Hematopoietic multipotent progenitor cell treated with erythropoietin and hydrocortisone succinate and interleukin-3 and kit ligand, for 8 days (in vitro differentiated cells): ENCODE measurements around the gene CDK5.

Experiments used
- DNase-seq: peaks from one replicate; pipeline ENCODE4 v3.0.0-alpha.2; 2015

The CDK5 gene

DNA sequence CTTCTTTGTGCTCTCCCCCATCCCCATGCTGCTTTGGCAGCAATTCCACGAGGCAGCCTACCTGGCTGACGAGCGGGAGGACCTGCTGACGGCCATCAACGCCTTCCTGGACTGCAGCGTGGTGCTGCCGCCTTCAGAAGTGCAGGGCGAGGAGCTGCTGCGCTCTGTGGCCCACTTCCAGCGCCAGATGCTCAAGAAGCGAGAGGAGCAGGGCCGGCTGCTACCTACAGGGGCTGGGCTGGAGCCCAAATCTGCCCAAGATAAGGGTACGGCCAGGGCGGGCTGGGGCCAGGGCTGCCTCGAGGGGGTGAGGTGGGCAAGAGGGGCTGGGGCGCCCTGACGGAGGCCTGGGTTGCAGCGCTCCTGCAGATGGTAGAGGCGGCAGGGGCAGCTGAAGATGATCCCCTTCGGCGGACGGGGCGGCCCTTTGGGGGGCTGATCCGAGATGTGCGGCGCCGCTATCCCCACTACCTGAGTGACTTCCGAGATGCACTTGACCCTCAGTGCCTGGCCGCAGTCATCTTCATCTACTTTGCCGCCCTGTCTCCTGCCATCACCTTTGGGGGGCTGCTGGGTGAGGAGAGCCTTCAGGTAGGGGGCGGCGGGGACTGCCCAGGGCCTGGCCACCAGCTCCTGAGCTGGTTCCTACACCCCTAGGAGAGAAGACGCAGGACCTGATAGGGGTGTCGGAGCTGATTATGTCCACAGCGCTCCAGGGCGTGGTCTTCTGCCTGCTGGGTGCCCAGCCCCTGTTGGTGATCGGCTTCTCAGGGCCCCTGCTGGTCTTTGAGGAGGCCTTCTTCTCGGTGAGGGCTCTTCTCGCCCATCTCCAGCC lies 13.6 kb upstream of the CDK5 start:
- no peak for DNase-seq

DNA sequence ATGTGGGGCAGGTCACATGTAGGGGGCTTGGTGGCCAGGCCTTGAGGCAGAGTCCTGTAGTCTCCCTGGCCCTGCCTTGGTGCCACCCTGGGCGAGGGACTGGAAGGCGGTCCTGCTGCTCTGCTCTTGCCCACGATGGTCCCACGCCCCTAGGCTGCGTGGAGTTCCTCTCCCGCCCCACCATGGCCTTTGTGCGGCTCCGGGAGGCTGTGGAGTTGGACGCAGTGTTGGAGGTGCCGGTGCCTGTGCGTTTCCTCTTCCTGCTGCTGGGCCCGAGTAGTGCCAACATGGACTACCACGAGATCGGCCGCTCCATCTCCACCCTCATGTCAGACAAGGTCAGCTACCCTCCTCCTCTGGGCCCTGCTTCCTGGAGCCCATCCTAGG lies 12.9 kb upstream of the CDK5 start:
- DNase-seq, result no peak

DNA sequence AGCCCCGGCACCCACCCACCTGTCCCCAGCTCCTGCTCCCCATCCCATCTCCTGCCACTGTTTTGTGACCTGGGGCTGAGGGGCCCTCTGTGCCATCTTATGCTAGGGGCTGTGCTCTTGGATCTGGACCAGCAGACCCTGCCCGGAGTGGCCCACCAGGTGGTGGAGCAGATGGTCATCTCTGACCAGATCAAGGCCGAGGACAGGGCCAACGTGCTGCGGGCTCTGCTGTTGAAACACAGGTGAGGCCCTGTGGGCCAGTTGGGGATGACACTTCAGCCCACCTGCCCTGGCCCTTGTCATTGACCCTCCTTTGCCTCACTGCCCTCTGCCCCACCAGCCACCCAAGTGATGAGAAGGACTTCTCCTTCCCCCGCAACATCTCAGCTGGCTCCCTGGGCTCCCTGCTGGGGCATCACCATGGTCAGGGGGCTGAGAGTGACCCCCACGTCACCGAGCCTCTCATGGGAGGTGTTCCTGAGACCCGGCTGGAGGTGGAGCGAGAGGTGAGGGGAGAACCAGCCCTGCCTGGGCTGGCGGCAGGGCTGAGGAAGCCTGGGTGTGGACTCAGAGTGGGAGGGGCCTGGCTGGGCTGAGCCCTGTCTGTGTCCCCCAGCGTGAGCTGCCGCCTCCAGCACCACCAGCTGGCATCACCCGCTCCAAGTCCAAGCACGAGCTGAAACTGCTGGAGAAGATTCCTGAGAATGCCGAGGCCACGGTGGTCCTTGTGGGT lies 12.3 kb upstream of the CDK5 start:
- DNase-seq, result no peak

DNA sequence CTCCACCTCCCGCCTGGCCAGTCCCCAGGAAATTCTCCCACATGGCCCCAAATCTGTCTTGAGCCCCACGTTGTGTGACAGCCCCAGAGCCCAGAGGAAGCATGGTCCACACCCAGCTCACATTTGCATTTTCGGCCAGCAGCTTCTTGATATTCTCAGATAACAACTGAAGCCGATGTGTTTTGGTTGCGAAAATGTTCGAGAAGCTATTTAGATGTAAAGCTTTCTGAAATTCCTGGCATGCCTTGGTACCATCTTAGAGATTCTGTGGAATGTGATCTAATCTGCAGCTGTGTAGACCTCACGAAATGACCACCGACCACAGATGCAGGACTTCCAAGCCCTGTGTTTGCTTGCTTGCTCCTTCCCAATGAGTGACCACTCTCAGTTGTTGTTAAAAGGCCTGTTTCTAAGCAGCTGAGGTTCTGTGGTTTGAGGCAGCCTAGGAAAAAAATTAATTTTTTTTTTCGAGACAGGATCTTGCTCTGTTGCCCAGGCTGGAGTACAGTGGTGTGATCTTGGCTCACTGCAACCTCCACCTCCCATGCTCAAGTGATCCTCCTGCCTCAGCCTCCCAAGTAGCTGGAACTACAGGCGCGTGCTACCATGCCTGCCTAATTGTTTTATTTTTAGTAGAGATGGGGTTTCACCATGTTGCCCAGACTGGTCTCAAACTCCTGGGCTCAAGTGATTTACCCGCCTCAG lies 10.5 kb upstream of the CDK5 start:
- DNase-seq, result no peak

DNA sequence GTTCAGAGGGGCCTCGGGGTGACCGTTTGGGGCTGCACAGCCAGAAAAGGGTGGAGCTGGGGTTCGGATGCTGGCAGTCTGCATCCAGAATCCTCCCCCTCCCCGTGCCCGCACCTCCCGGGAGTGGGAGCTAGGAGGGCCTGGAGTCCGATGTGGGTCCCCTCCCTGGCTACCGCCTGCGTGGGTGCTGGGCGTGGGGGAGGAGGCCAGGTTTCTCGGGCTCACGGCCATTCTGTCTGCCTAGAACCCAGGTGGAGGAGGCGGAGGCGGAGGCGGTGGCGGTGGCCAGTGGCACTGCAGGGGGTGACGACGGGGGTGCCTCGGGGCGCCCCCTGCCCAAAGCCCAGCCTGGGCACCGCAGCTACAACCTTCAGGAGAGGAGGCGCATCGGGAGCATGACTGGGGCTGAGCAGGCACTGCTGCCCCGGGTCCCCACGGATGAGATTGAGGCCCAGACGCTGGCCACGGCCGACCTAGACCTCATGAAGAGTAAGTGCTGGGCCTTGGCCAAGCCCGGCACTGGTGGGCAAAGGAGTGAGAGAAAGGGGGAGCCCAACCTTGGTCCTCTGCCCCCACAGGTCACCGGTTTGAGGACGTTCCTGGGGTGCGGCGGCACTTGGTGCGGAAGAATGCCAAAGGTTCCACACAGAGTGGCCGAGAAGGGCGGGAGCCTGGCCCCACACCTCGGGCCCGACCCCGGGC lies 8.7 kb upstream of the CDK5 start:
- DNase-seq, result no peak

DNA sequence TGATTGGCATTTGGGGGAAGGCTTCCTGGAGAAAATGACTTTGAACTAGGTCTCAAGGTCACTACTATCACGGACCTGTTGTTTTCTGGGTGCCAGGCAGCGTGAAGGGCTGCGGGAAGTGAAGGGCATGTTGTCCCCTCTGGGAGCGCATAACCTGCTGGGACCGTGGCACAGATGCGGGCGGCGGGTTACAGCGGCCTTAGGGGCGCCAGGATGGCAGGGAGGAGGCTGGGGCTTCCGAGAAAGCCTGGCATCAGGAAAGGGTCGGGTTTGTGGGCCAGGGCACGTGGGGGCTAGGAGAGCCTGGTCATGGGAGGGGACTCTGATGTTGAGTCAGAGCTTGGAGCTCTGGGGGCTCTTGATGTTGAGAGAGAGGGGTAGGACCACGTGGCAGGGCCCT lies 7.8 kb upstream of the CDK5 start:
- DNase-seq, result no peak

DNA sequence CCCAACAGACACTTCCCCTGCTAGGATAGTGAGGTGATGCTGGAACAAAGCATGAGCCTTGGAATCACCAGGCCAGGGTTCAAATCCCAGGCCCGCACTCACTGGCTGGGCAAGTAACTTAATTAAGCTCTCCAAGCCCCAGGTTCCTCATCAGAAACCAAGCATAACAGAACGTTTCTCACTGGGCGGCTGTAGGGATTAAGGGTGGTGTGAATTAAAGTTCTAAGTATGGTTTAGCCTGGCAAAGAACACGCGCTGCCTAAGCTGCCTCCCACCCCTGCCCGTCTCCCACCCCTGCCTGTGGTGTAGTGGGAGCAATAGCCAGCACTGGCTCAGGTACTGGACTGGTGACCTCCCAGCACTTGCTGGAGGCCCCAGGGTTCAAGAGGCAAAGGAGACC lies 7.3 kb upstream of the CDK5 start:
- DNase-seq, result no peak

DNA sequence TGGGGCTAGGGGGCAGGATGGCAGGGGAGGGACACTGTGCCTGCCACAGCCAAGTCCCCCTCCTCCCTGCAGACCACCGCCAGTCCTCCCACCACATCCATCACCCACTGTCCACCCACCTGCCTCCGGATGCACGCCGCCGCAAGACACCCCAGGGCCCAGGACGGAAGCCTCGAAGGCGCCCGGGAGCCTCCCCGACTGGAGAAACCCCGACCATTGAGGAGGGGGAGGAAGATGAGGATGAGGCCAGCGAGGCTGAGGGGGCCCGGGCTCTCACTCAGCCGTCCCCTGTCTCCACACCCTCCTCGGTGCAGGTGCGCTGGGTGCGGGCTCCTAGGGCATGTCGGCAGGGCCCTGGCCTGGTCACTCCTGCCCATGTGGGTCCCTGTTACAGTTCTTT lies 6.8 kb upstream of the CDK5 start:
- no peak for DNase-seq

DNA sequence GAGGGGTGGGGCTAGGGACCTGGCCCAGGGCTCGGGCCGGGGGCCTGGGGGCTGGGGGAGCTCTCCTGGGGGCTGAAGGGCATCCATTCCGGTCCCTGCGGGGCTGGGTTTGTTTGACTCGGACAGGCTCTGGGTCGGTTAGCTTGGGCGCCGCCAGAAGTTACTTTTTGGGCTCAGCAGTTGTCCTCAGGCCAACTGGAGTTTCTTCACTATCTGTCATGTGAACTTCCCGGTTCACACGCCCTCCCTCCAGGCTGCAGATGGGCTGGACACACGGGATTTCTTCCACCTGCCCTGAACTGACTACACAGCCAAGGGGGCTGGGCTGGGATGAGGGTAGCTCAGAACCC lies 5.5 kb upstream of the CDK5 start:
- no peak for DNase-seq

DNA sequence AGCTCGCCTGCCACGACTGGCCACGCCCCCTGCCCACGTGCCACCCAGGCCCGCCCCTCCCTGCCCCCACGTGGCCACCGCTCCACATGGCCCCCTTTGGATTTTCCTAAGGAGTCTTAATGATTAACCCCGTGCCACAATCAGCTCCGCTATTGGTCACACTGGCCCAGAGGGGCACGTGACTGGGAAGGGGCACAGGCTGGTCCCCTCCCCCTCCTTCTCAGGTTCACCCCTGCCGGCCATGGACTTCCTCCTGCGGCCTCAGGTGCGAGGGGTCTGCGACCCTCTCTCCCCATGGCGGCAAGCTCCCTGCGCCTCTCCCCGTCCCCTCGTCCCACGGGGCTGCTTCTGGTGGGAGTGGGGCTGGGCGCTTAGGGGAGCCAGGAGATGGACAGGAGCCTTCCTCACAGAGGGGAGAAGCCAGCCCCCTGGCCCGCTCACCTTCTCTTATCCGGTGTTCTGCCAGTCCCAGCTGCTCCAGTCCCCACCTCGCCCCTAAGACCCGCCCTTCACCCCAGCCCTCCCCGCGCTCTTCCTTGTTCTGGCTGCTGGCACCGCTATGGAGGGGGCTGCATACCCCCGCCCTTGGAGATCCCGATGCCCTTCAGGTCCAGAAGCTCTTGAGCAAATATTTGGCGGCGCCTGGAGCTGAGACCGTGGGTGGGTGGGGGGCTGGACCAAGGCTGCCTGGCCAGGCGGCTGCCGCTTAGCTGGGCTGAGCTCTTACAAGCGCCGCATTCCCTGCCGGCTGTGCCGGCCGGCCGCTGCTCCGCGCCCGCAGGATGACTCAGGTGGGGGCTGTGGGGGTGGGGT lies 4.9 kb upstream of the CDK5 start:
- DNase-seq, result no peak

DNA sequence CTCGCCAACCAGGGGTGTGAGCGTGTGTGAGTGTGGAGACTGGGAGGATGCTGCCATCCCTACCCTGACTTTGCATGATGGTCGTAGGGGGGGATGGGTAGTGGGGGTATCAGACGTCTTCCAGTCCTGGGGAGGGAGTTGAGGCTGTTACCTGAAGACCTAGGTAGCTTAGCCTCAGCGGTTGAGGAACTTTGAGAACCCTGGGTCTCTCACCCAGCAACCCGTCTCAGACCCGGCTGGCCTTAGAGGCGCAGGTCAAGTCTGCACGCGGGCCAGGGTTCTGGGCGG lies 4.4 kb upstream of the CDK5 start:
- DNase-seq, result no peak

DNA sequence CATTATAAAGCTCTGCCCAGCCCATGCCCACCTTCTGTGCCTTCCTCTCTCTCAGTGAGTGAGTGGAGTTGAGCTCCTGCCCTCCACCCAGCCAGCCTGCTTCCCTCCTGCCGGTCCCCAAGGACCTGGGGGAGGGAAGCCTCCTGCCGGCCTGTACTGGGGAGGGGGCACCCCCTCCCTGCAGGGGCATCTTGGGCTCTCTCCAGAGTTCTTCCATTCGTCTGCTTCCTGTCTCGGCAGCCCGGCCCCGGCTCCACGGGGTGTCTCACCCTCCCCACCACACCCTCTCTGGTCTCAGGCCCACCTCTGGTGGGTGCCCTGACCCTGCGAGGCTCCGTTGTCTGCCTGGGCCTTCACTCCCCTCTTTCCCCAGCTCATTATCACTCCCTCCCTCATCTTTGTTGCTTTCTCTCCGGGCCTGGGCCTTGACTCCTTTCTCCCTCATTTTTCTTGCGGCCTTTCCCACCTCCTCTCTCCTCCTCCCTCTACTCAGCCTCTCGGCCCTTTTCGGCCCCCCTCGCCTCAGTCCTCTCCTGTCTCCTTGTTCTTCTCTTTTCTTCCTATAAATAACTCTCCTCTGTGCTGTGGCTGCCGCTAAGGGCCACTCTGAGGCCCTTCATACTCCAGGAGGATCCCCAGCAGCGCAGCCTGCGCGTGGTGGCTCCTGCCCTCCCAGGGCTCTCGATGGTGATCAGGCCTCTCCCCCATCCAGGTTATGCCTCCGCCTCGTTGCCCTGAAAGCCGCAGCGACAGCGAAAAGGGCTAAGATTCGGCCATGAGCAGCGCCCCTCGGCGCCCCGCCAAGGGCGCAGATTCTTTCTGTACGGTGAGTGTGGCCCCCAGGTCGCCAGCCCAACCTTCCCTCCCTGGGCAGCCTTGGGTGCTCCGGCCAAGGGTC lies 3.8 kb upstream of the CDK5 start:
- DNase-seq, result no peak

DNA sequence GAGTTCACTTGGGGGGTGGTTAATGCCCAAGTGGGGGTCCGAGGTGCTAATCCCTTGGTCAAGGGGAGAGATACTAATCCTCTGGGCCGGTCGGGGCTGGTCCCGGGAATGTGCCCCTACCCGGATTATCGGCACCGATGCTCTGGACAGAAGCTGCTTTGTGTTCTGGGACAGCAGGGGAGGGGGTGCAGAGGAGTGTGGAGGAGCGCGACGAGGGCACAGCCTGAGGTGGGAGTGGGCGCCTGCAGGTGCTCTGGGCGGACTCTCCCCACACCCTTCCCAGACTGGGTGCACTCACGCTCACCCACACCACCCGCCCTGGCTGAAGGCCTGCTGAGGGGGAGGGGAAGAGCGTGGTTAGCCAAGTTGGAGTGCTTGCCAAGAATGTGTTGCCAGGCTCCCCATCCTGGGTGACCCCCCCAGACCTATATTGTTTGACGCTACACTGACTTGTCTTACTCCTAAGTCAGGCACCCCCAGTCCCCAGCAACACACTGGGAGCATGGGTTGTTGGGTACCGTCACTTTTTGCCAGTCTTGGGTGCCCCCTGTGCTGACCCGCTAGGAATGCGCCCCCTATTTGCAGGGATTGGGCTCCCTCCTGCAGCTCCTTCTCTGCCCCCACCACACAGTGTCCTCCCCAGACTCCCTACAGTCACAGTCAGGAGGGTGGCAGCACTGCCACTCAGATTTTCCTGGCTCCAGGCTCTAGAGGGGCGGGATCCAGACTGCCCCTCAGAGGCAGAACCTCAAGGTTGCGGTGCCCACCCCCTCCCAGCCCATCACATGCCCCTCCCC lies 2.9 kb upstream of the CDK5 start:
- peak; percentile 72 for DNase-seq

DNA sequence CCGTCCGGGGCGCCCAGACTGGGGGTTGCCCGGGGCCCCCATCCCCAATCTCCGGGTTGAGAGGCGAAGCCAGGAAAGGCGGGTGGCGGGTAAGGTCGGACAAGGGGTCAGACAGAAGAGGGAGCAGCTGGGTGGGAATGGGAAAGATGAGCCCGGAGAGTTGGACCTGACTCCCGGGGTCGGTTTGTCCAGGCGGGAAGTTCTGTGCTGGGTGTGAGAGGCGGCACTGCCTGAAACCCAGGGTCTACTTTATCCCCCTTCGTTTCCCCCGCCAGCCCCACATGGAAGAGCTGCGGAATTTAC lies 2.4 kb upstream of the CDK5 start:
- no peak for DNase-seq

DNA sequence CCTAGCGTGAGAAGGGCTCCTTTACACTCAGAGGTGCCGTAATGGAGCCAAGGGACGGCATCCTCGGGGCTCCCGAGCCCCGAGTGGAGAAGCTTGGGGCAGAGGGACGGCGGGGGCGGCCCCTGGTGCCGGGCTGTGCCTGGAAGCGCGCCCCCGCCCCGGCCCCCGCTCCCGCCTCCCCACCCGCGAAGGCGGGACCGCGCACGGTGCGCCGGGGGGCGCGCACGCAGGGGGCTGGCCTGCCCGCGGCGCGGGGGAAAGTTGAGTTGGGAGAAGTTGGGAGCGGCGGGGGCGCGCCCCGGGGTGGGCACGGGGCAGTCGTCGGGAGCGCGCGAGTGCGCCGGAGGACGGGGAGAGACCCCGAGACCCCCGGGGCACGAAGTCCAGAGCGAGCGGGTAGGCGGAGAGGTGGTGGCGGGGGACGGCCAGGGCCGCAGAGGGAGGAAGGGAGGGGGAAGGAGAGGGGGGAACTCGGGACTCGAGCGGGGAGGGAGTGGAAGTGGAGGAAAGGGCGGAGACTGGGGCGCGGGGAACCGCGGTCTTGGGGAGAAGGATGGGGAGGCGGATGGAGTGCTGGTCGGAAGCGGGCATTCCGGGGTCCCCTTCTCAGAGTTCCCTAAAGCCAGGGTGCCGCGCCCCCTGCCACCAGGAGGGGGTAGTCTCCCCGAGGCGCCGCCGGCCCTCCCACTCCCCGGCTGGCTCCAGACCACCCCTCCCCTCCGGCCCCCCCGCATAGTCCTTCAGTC lies 1.8 kb upstream of the CDK5 start, which contains the start of gene SLC4A2:
TSS of gene SLC4A2 (plus strand) at position 223 of the 746 bp plus-strand sequence. CDS start 2,399 bp downstream, outside the sequence.
- peak; percentile 71 for DNase-seq

DNA sequence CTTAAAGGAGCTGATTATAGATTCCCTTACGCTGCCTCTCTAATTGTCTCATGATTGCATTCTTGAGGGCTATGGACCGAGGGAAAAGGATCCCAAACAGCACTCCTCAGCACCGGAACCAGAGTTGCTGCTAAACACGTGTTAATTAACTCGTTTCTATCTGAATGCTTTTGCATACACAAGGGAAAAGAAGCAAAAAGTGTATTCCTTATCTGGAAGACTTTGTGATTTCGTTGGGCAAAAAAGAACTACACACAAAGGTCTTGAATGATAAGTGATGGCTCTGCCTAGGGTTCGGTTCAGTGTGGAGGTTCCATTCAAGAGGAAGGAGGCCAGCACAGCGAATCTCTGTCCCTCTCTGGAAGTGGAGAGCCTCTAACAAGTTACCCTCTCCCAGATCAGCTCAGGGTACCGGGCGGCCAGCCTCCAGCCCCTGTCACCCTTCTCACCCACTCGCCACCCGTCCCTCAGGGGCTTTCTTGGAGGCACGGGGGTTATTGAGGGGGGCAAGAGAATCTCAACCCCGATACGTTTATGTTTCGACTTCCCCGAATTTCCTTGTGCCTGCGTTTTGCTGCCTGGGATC lies 1.2 kb upstream of the CDK5 start:
- DNase-seq, result peak; percentile 62

DNA sequence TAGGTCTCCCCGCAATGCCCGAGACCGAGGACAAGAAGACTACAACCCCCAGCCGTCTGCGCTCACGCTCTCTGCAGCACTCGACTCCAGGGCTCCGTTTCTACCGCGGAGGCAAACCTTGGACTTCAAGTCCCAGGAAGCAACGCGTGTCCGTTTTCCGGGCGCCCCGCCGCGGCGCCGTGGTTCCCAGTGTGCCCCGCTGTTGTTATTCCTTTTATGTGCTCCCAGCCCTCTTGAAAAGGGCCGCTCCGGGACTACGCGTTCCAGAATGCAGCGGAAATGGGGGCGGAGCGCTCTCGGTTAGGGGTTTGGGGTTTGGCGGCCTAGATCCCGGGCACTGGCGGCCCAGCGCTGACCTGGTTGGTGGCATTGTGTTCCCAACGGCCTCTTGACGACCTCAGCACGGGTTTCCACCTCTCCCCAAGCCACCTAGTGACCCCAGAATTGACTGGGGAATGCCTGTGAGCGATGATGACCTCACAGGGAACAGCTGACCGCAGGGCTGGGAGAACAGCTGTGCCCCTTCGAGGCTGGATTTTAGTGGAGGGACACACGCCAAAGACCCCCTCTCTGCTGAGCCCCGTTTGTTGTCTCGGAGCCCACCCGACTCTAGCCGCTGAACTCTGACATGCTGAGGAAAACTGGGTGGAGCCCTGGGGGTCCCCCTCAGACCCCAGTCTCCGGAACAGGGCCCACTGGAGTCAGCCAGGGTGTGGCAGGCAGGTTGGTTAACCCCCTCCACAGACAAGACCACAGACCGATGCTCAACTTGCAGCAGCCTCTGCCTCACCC lies 488 bp upstream of the CDK5 start:
- peak; percentile 99 for DNase-seq

DNA sequence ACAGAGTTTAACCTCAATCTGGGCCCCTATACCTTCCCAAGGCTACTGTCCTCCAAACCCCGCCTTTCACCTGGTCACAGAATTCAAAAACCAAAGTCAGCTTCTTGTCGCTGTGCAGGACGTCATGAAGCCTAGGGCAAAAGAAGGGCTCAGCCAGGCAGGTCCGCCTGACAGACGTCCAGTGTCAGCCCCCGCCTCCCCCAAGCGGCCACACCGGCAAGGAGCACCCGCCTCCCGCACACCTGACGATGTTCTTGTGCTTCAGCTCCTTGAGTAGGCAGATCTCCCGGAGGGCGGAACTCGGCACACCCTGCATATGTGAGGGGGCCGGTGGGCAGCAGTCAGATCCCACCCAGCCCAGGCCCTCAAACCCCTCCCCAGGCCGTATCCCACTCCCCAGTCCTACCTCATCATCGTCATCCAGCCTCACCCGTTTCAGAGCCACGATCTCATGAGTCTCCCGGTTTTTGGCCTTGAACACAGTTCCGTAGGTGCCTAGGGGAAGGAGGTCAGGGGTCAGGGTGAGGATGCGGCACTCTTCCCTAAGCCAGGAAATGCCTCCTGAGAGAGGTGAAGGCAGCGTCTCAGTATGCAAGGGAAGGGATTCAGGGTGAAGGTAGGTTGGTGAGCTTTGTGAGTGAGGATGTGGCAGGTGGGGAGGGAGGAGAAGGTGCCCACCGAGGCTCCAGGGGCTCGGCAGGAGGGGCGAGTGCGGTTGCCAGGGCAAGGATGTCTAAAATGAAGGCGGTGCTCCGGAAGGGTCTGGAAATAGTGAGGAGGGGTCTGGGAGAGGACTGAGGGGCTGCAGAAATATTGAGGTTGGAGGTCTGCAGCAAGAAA lies 811 bp downstream of the CDK5 start:
- no peak for DNase-seq
